AG10803 (cell line): ENCODE data around the gene ANO7.

ENCODE experiments used
- DNase-seq: peaks from one replicate; pipeline ENCODE4 v3.0.0; 2010; ENCODE audit warnings: low read depth
- H3K4me3 ChIP-seq: 2 replicates; pipeline ENCODE4 v1.5.1; 2011; ENCODE audit warnings: mild to moderate bottlenecking, low read length, control low read depth
- TF ChIP-seq, protein P1 (sequence below): conservative IDR thresholded peaks from 2 replicates; pipeline ENCODE4 v1.5.1; 2011; ENCODE audit warnings: mild to moderate bottlenecking, low read length, control low read depth, inconsistent platforms

Gene ANO7

DNA sequence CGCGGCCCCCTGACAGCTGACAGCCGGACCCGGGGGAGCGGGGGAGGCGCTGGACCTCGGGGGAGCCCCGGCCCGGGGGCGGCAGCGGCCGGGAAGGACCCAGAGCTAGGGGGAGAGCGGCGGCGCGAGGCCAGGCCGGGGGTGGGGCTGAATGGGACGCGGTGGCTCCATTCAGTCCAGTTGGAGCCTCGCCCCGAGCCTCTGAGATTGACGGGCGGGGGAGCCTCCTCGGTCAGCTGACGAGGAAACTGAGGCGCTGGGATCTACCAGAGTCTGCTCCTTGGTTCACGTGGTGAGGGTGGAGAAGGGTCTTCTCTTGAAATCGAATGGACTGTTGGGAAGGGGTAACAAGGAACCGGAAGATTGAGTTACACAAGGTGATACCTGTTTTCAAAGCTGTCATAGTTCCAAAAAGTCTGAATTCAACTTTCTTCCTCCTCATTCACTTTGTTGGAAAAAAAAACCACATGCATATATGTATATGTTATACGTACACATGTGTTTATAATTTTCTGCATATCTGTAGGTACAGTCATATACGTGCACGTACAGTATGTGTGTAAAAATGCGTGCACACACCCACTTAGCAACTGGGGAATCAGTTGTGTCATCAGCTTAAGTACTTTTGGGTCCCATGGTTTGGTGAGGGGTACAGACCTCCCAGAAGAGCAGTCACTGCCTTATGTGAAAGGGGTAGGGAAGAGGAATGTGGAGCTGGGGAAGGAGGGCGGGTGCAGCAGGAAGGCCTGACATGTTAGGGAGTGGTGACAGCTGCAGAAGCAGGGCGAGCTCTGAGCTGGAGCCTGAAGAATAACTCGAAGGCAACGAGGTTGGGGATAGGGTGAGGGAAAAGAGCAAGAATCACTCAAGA is 37.6 kb upstream of the ANO7 start:
- peak overlapping the region; percentile 93 for H3K4me3 ChIP-seq
- TF ChIP-seq, protein P1, sequence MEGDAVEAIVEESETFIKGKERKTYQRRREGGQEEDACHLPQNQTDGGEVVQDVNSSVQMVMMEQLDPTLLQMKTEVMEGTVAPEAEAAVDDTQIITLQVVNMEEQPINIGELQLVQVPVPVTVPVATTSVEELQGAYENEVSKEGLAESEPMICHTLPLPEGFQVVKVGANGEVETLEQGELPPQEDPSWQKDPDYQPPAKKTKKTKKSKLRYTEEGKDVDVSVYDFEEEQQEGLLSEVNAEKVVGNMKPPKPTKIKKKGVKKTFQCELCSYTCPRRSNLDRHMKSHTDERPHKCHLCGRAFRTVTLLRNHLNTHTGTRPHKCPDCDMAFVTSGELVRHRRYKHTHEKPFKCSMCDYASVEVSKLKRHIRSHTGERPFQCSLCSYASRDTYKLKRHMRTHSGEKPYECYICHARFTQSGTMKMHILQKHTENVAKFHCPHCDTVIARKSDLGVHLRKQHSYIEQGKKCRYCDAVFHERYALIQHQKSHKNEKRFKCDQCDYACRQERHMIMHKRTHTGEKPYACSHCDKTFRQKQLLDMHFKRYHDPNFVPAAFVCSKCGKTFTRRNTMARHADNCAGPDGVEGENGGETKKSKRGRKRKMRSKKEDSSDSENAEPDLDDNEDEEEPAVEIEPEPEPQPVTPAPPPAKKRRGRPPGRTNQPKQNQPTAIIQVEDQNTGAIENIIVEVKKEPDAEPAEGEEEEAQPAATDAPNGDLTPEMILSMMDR, result no peak
- DNase-seq, result no peak

- no peak for DNase-seq
- TF ChIP-seq, protein P1, result no peak
- peak overlapping the region; percentile 8; the same call in 1 of the 2 replicates for H3K4me3 ChIP-seq
Measured at GRCh38 chr2:241151934-241152660, 36.4 kb upstream of the ANO7 start.

DNA sequence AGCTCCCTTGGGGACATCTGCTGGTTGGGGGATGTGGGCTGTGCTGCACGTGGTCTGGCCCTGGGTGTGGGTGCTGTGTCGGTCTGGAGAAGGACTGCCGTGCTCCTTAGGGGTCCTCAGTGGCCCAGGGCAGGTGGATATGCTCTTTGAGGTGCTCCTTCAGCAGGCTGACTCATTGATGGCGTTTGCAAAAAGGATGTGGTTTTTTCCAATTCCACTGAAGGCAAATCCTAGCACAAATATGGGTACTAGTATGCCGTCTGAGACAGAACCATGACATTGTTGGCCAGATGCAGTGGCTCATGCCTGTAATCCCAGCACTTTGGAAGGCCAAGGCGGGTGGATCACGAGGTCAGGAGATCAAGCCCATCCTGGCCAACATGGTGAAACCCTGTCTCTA is 34.9 kb upstream of the ANO7 start:
- H3K4me3 ChIP-seq, result no peak overlapping the region
- no peak for DNase-seq
- TF ChIP-seq, protein P1, result no peak

- H3K4me3 ChIP-seq, result no peak overlapping the region
- no peak for DNase-seq
- TF ChIP-seq, protein P1, result no peak
Measured at GRCh38 chr2:241154915-241155314, 33.6 kb upstream of the ANO7 start.

DNA sequence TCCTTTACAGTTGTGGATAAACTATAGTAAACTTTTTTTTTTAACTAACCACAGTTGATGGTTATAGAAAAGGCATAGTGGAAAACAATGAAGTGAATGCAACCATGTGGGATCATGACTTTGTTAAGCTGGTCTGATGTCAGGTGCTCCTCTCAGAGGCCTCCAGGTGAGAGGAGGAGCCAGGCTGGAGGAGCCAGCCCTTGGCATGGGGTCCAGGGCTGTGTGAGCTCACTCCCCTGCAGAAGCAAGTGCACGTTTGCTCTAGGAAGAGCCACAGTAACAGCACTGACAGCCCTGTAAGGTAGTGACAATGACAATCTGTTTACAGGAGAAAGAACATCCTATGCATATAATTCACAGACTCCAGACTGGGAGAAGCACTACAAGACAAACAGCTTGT is 32.5 kb upstream of the ANO7 start:
- no peak overlapping the region for H3K4me3 ChIP-seq
- DNase-seq, result no peak
- TF ChIP-seq, protein P1, result no peak

- DNase-seq, result no peak
- TF ChIP-seq, protein P1, result no peak
- H3K4me3 ChIP-seq, result no peak overlapping the region
Measured at GRCh38 chr2:241156971-241157441, 31.5 kb upstream of the ANO7 start.
